ENCODE measurements around the gene GPSM3. TPM values are rescaled to one million over a fixed set of nuclear protein-coding genes. Genes with fewer than 3 reads are reported as not detected.
"Not testable (repeated sequence)": the region's sequence is repeated elsewhere in the genome, so short reads cannot be mapped to it uniquely, and the experiment has no call there.

Gene GPSM3
- polyA plus RNA-seq, 3 donors = 3.9 to 71.0 (median 27.7) TPM

GRCh38 chr6:32208996-32209395 lies 16.6 kb upstream of the GPSM3 start:
- H3K27ac ChIP-seq (ENCODE audit: low read depth, low read length) = no peak overlapping the region
- WGBS, 3 donors = 81 to 92% (median 86%) methylated on average over 1 of the region's 1 CpG

- WGBS, 3 donors = 76 to 93% (median 87%) methylated on average over 3 of the region's 3 CpGs
Observed at GRCh38 chr6:32204268-32204715, 11.8 kb upstream of the GPSM3 start.

DNA sequence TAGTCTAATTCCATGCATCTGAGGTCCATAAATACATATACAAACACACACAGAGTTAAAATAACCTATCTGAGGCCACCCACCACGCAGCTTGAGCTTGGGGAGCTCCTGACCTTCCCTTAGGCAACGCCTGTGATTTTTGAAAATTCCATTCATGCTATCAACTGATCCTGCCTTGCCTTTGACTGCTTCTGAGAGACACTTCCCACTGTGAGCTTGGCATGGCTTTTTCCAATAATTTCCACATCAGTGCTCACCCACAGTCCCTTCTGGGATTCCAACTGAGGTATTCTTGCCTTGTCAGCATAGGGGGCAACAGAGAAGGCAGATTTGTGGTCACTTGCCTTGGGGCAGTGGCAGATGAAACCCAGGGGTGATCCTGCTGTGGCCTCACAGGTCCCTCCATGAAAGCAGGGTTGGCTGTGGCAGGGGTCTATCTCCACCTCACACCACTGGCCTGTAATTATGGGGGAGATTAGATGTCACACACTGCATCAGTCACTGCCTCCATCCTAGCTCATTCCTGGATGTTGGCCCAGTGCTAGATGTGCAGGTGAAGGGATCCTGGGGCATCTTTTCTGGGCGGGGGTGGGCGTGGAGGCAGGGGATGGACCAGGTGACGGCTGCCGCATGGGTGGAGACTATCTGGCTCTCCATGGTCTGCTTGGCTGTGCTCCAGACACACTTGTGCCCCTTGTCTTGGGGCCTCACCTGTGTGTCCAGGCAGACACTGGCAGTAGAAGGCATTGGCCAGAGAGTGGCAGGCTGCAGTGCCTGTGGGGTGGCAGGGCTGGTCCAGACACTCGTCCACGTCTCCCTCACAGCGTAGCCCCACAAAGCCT lies 11.2 kb upstream of the GPSM3 start:
- WGBS, 3 donors = 71 to 85% (median 83%) methylated on average over 9 of the region's 9 CpGs
- no peak overlapping the region for H3K27ac ChIP-seq (ENCODE audit: low read depth, low read length)

More at GRCh38 chr6:32204268-32204715, 11.8 kb upstream of the GPSM3 start:
- no peak overlapping the region for H3K27ac ChIP-seq (ENCODE audit: low read depth, low read length)

- H3K27ac ChIP-seq (ENCODE audit: low read depth, low read length) = no peak overlapping the region
- WGBS, 3 donors = 81 to 87% (median 83%) methylated on average over 9 of the region's 9 CpGs
Observed at GRCh38 chr6:32202186-32202585, 9.7 kb upstream of the GPSM3 start.

DNA sequence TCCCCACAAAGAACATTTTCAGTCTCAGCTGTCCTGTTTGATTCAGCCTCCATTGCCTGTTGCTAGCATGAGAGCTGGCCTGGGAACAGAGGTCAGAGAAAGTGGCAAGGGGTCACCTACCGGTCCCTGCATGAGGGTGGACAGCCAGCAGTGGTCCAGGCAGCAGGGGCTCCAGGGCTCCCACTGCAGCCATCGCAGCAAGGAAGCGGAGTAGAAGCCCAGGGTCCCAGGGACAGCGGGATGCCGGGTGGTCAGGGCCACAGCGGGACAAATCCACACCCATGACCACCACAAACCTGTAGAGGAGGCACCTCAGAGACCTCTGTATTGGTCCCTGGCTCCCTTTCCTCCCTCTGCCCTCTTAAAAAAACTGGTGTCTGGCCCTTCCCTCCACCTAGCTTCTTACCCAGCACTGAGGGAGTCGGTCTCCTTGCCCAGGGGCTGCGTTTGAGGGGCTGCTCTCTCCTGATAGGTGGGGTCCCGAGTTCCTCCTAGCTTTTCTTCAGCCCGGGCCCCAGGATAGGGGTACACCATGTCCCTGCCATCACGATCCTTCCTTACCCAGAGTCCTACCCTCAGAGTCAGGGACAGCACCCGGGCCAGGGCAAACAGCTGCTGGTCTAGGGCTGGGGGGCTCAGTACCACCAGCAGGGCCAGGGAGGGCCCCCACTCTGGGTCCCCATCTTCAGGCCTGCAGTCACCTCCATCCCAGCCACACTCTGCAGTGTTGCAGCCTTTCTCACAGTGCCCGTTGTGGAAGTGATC lies 8.4 kb upstream of the GPSM3 start:
- 79 to 91% (median 89%) methylated on average over 13 of the region's 13 CpGs for whole genome bisulfite sequencing, 3 donors
- H3K27ac ChIP-seq (ENCODE audit: low read depth, low read length) = no peak overlapping the region

DNA sequence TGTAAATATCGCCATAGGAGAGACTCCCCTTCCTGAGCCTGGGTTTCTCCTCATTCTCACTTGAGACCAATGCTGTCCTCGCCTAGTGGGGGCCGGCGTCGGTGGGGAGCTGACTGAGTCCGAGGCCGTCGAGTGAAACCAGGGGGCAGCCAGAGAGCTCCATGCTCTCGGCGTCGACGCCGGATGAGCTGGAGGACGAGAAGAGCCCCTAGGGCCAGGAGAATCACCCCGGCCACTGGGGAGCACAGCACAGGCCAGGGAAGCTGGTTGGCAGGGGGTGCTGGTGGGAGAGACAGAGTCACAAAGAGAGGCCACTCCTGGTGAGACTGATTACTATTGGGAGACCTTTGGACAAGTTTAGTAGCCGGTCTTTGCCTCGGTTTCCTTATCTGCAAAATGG lies 6.4 kb upstream of the GPSM3 start:
- no peak overlapping the region for H3K27ac ChIP-seq (ENCODE audit: low read depth, low read length)
- 81 to 91% (median 91%) methylated on average over 17 of the region's 17 CpGs for WGBS, 3 donors

DNA sequence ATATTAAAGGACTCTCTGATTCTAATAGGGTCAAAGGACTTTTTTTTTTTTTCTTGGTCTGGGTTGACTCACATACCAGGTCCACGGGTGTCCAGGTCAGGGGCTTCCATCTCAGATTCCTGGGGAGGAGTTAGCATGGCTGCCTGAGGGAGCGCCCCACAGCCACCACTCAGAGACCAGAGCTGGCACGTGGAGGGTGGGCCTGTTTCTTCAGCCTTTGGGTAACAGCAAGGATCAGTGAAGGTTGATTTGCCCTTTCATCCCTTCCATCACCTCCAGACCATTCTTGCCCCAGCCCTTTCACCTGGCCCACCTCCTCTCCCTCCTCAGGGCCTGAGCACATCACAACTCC lies 5.9 kb upstream of the GPSM3 start:
- H3K27ac ChIP-seq (ENCODE audit: low read depth, low read length) = no peak overlapping the region
- WGBS, 3 donors = 69 to 81% (median 79%) methylated on average over 3 of the region's 3 CpGs

DNA sequence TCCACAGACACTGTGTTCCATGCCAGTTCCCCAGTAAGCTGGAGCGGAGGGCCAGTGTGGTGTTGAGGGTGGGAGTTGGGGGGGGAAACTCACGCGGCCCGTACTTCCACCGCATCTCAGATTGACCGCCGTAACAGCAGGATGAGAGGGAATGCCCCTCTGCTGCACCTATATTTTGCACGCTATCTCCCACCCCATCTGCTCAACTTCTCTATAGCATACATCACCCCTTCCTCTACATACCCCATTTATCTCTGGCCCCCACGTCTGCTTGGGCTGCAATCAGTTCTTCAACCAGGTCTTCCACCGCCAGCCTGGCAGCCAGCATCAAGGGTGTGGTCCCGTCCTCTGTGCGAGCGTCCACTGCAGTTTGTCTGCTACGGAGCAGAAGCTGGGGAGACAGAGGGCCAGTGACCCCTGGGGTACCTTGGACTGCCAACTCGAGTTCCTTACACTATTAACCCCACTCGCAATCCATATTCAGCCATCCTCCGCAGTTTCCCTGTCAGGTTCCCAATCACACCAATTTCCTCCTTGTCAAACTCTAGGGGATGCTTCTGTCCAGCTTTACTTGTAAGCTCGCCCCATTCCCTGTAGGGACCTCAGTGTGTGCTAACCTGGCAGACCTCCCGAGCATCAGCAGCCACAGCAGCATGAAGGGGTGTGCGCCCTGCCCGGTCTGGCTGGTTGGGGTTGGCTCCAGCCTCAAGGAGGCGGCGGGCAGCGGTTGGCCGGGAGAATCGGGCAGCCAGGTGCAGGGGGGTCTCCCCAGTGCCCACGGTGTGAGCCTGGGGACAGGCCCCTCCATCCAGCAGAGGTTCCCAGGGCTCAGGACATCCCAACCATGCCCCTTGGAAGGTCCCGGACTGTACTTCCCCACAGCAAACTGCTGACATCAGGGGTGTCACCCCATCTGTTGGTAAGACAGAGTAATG lies 4.5 kb upstream of the GPSM3 start:
- 24 to 34% (median 29%) methylated on average over 28 of the region's 28 CpGs for WGBS, 3 donors

DNA sequence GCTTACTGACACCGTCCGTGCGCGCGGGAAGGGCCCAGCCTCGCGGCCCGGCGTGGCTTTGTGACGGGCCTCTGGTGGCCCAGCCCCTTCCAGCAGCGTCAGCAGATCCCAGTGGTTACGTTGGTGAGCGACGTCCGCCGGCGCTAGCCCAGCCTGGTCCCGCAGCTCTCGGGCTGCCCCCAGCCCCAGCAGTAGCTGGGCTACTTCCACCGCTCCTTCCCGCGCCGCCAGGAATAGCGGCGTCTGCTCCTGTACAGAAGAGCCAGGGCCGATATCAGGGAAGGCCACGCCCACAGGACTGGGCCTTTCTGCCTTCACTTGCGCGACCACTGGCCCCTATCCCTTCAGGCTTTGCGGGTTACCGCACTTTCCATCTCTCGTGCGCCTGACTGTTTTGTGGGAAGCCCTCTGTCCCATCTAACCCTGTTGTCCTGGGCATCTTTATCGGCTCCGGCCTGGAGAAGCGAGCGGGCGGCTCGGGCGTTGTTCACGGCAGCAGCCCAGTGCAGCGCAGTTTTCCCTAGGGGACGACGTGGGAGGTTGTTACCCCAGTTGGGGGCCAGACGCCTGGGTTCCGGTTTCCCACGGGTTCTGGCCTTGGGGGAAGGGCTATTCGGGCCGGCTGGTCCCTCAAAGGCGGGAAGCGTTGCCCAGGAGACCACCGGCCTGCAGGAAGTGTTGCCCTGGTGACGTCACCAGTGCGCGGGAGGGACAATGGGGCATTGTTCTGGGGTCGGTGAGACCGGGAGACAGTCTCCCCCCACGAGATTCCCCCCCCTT lies 3.6 kb upstream of the GPSM3 start:
- WGBS, 3 donors = 0% methylated on average over 48 to 58 of the region's 58 CpGs
- peak overlapping the region; percentile 99 for H3K27ac ChIP-seq (ENCODE audit: low read depth, low read length)

More for the DNA sequence above, 4.5 kb upstream of the GPSM3 start:
- H3K27ac ChIP-seq (ENCODE audit: low read depth, low read length) = peak overlapping the region; percentile 77

DNA sequence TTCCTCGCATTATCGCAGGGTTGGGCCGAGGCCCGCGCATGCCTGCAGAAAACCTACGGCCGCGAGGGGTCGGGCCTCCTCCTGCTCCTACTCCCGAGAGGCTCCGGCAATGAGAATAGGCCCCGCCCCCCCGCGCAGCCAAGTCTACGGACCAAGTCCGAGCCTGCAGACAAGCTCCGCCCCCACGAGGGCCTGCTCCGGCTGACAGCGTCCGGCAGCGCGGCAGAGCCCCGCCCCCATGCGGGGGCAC lies 3.1 kb upstream of the GPSM3 start:
- WGBS, 3 donors = 0 to 1% (median 0%) methylated on average over 25 of the region's 25 CpGs
- no peak overlapping the region for H3K27ac ChIP-seq (ENCODE audit: low read depth, low read length)

DNA sequence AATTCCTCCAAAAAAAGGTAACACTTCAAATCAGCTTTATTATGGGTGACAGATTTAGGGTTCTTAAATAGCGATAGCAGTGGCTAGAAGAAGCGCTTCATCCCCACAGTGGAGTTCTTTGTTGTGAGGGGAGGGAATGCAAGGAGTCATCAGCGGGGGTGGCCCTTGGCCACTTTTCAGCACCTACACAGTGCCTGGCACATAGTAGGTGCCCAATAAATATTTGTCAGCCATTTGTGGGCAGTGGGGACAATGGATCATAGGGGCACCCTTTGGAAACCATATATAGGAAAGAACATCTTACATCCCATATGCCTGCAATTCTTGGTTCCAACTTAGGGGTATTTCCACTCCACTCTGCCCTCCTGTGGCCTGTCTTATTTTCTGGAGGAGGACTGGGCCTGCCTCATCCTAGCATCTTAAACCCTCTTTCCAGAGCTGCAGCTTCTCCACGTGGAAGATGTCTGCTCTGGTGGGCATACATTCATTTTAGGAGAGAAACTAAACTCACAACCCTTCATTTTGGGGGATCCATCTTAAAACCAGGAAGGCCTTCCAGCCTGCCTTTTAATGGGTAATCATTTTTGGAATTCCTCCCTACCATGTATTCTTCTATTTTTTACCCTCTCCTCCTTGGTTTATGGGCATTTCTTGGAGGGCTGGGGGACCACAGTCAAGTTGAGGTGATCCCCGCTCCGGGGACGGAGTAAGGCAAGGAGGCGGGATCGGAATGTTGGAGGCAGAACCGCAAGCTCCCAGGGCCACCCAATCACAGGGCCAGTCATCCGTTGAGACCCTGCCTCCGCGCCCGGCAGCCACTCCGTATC lies 2.6 kb upstream of the GPSM3 start:
- WGBS, 3 donors = 16 to 18% (median 17%) methylated on average over 15 of the region's 15 CpGs
- H3K27ac ChIP-seq (ENCODE audit: low read depth, low read length) = no peak overlapping the region

- H3K27ac ChIP-seq (ENCODE audit: low read depth, low read length) = no peak overlapping the region
Observed at GRCh38 chr6:32194388-32194787, 1.9 kb upstream of the GPSM3 start.

DNA sequence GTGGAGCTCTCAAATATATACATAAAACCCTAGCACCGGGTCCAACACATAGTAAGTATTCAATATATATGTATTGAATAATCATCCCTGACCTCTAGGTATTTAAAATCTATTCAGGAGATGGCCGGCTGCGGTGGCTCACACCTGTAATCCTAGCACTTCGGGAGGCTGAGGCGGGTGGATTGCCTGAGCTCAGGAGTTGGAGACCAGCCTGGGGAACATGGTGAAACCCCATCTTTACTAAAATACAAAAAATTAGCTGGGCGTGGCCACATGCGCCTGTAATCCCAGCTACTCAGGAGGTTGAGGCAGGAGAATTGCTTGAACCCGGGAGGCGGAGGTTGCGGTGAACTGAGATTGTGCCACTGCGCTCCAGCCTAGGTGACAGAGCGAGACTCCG lies 653 bp upstream of the GPSM3 start:
- 64 to 78% (median 70%) methylated on average over 13 of the region's 13 CpGs for WGBS, 3 donors
- H3K27ac ChIP-seq (ENCODE audit: low read depth, low read length) = not testable (repeated sequence)

More at GRCh38 chr6:32194388-32194787, 1.9 kb upstream of the GPSM3 start:
- WGBS, 3 donors = 88 to 96% (median 94%) methylated on average over 4 of the region's 4 CpGs

GRCh38 chr6:32191696-32192607 lies 491 bp downstream of the GPSM3 start:
- H3K27ac ChIP-seq (ENCODE audit: low read depth, low read length) = peak overlapping the region; percentile 58

GRCh38 chr6:32190911-32191677 lies 1.3 kb downstream of the GPSM3 start:
- 77 to 84% (median 77%) methylated on average over 8 of the region's 8 CpGs for WGBS, 3 donors
- peak overlapping the region; percentile 58 for H3K27ac ChIP-seq (ENCODE audit: low read depth, low read length)

More at GRCh38 chr6:32191696-32192607, 491 bp downstream of the GPSM3 start:
- WGBS, 3 donors = 52 to 67% (median 56%) methylated on average over 15 of the region's 15 CpGs

Data from adipose tissue (tissue), 3 donors.